Loucy (cell line): ENCODE results near the gene GAGE12J.

Source experiments
- H2AFZ ChIP-seq: fragments of 200-600 bp; sonication (generic); 2 replicates; pipeline ENCODE4 v1.6.0; 2016; ENCODE audit warnings: antibody characterized with exemption, mild to moderate bottlenecking, low read length, moderate library complexity
- H3F3A ChIP-seq: fragments of 200-600 bp; 2 replicates; pipeline ENCODE4 v1.6.0; 2016; ENCODE audit warnings: antibody characterized with exemption, low read depth, mild to moderate bottlenecking
- H3K27me3 ChIP-seq: fragments of 200-600 bp; sonication (generic); 2 replicates; pipeline ENCODE4 v1.6.1; 2014; ENCODE audit warnings: low read length, mild to moderate bottlenecking; ENCODE audit not compliant: insufficient read depth, poor library complexity, severe bottlenecking
- H3K36me3 ChIP-seq: fragments of 200-600 bp; sonication (generic); 2 replicates; pipeline ENCODE4 v1.6.1; 2016; ENCODE audit warnings: low read length; ENCODE audit not compliant: insufficient read depth
- H3K4me1 ChIP-seq: fragments of 200-600 bp; sonication (generic); 2 replicates; pipeline ENCODE4 v1.5.1; 2014; ENCODE audit warnings: low read length, mild to moderate bottlenecking; ENCODE audit not compliant: insufficient read depth, poor library complexity, severe bottlenecking
- H3K4me2 ChIP-seq: fragments of 200-600 bp; sonication (generic); 2 replicates; pipeline ENCODE4 v1.6.0; 2014; ENCODE audit warnings: antibody characterized with exemption, low read length, low read depth, mild to moderate bottlenecking; ENCODE audit not compliant: poor library complexity, severe bottlenecking
- H3K4me3 ChIP-seq: fragments of 200-600 bp; sonication (generic); 2 replicates; pipeline ENCODE4 v1.5.1; 2014; ENCODE audit warnings: low read length, mild to moderate bottlenecking, mixed read lengths; ENCODE audit not compliant: poor library complexity, severe bottlenecking
- H3K79me2 ChIP-seq: fragments of 200-600 bp; sonication (generic); 2 replicates; pipeline ENCODE4 v1.6.1; 2014; ENCODE audit warnings: low read length; ENCODE audit not compliant: insufficient read depth
- H3K9ac ChIP-seq: fragments of 200-600 bp; sonication (generic); 2 replicates; pipeline ENCODE4 v1.6.0; 2014; ENCODE audit warnings: mild to moderate bottlenecking, low read depth, low read length, moderate library complexity; ENCODE audit not compliant: poor library complexity, severe bottlenecking
- H3K9me2 ChIP-seq: fragments of 200-600 bp; sonication (generic); replicated peaks from 2 replicates; pipeline ENCODE4 v1.6.1; 2016; ENCODE audit warnings: low read depth, low read length, mixed read lengths
- H3K9me3 ChIP-seq: fragments of 200-600 bp; sonication (generic); 2 replicates; pipeline ENCODE4 v1.6.1; 2014; ENCODE audit warnings: mild to moderate bottlenecking, antibody characterized with exemption, low read length, low read depth; ENCODE audit not compliant: insufficient read depth
- H4K20me1 ChIP-seq: fragments of 200-600 bp; sonication (generic); 2 replicates; pipeline ENCODE4 v1.6.0; 2014; ENCODE audit warnings: antibody characterized with exemption, low read length, mild to moderate bottlenecking; ENCODE audit not compliant: insufficient read depth, poor library complexity, severe bottlenecking
- EZH2phosphoT487 ChIP-seq: fragments of 200-600 bp; IDR thresholded peaks from 2 replicates; pipeline ENCODE4 v1.6.1; 2018; ENCODE audit warnings: antibody characterized with exemption, mild to moderate bottlenecking, moderate library complexity, borderline replicate concordance
- TF ChIP-seq, protein P1 (sequence below): fragments of 200-600 bp; sonication (generic); conservative IDR thresholded peaks from 2 replicates; pipeline ENCODE4 v1.5.1; 2014; ENCODE audit warnings: mild to moderate bottlenecking, antibody characterized with exemption, low read length

Gene GAGE12J

DNA sequence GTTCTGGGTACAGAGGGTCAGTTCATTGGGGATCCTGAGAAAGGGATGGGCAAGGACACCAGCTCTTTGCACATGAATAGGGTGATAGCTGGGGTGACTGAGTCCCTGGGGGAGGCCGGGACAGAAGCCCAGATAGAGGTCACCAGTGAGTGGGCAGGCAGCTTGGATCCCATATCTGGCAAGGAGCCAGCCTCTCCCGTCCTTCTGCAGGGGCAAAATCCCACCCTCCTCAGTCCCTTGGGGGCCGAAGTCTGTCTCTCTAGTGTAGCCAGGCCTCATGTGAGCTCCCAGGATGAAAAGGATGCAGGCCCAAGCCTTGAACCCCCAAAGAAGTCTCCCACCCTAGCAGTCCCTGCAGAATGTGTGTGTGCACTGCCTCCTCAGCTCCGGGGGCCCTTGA, 35.3 kb upstream of the GAGE12J start:
- Histone ChIP-seq H3K9me2 (no peaks in the 10 kb centered on the region), H2AFZ (no peak overlapping the region), H4K20me1 (no peaks in the 10 kb centered on the region), H3K4me1 (no peaks in the 10 kb centered on the region), H3K79me2 (no peaks in the 10 kb centered on the region), H3K27me3 (no peaks in the 10 kb centered on the region), H3F3A (no peaks in the 10 kb centered on the region), H3K9me3 (no peaks in the 10 kb centered on the region), H3K9ac (no peak overlapping the region), H3K4me2 (no peak overlapping the region), H3K36me3 (no peaks in the 10 kb centered on the region), H3K4me3 (no peak overlapping the region)
- no peak for TF ChIP-seq EZH2phosphoT487
- TF ChIP-seq, protein P1, sequence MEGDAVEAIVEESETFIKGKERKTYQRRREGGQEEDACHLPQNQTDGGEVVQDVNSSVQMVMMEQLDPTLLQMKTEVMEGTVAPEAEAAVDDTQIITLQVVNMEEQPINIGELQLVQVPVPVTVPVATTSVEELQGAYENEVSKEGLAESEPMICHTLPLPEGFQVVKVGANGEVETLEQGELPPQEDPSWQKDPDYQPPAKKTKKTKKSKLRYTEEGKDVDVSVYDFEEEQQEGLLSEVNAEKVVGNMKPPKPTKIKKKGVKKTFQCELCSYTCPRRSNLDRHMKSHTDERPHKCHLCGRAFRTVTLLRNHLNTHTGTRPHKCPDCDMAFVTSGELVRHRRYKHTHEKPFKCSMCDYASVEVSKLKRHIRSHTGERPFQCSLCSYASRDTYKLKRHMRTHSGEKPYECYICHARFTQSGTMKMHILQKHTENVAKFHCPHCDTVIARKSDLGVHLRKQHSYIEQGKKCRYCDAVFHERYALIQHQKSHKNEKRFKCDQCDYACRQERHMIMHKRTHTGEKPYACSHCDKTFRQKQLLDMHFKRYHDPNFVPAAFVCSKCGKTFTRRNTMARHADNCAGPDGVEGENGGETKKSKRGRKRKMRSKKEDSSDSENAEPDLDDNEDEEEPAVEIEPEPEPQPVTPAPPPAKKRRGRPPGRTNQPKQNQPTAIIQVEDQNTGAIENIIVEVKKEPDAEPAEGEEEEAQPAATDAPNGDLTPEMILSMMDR: no peak

DNA sequence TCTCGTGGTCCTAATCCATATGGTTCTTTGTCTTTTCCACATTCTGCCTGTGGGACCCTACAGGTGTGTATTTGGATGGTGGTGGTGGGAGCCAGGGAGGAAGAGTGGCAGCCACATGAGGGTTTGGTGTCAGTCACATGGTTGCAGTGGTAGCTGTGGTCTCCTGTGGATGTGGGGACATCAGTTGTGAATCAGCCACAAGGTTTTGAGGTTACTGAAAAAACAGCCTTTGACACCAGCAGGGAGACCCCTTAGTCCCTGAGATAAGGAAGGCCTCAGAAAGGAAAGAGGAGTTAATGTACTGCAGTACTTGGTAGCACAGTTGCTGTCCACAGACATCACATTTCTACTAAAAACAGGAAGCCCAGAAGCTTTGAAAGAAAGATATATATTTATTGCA, 34.2 kb upstream of the GAGE12J start:
- Histone ChIP-seq H3K9ac (no peak overlapping the region), H3K4me2 (no peak overlapping the region), H3K9me3 (no peaks in the 10 kb centered on the region), H3K36me3 (no peaks in the 10 kb centered on the region), H3K4me3 (no peak overlapping the region), H3K9me2 (no peaks in the 10 kb centered on the region), H3F3A (no peaks in the 10 kb centered on the region), H3K27me3 (no peaks in the 10 kb centered on the region), H2AFZ (no peak overlapping the region), H3K4me1 (no peaks in the 10 kb centered on the region), H3K79me2 (no peaks in the 10 kb centered on the region), H4K20me1 (no peaks in the 10 kb centered on the region)
- TF ChIP-seq EZH2phosphoT487: no peak
- TF ChIP-seq, protein P1: no peak

DNA sequence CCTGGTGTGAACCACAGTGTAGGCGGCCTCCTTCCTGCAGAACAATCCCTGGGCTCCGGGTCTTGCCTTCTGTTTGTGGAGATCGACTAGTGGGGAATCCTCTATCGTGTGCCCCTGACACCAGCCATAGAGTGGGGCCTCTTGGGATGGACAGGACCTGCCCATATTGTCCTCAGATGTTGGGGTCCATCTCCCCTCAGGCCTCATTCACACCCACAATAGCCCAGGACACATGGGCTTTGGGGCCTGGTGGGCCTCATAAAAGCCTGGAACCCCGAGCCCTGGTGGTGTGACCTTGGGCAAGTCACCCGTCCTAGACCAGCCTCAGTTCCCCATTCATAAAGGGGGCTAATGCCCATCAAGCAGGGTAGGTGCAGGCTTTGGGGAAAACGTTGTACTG, 31.6 kb upstream of the GAGE12J start:
- Histone ChIP-seq H3K9ac (no peak overlapping the region), H3K9me2 (no peaks in the 10 kb centered on the region), H3K4me2 (no peak overlapping the region), H3K27me3 (no peaks in the 10 kb centered on the region), H3F3A (no peaks in the 10 kb centered on the region), H3K4me1 (no peaks in the 10 kb centered on the region), H4K20me1 (no peaks in the 10 kb centered on the region), H2AFZ (no peak overlapping the region), H3K36me3 (no peaks in the 10 kb centered on the region), H3K79me2 (no peaks in the 10 kb centered on the region), H3K9me3 (no peaks in the 10 kb centered on the region), H3K4me3 (no peak overlapping the region)
- TF ChIP-seq, protein P1: no peak
- TF ChIP-seq EZH2phosphoT487: no peak
